HL-60 (cell line): ENCODE measurements around the gene PSMD5.

Experiments used
- DNase-seq, 2 experiments: peaks; one replicate each; pipeline ENCODE4 v3.0.0-alpha.2; 2010 to 2020; ENCODE audit warnings: low read depth in 1 of 2, low spot score in 1 of 2
- H3K27ac ChIP-seq: fragments of 250-450 bp; sonication (Bioruptor Pico); replicated peaks from 2 replicates; pipeline ENCODE4 v1.5.1; 2020; ENCODE audit warnings: mild to moderate bottlenecking, moderate library complexity
- H3K27me3 ChIP-seq: fragments of 250-450 bp; sonication (Bioruptor Pico); 2 replicates; pipeline ENCODE4 v1.5.1; 2021; ENCODE audit warnings: mild to moderate bottlenecking, moderate library complexity; ENCODE audit not compliant: insufficient read depth, poor library complexity, severe bottlenecking
- H3K4me3 ChIP-seq: replicated peaks from 2 replicates; pipeline ENCODE4 v1.5.1; 2011; ENCODE audit warnings: mild to moderate bottlenecking, control low read depth, low read length; ENCODE audit not compliant: insufficient read depth
- GABPA ChIP-seq: IDR thresholded peaks from 2 replicates; pipeline ENCODE4 v1.6.1; 2012; ENCODE audit warnings: low read depth
- POLR2AphosphoS5 ChIP-seq: IDR thresholded peaks from 2 replicates; pipeline ENCODE4 v1.6.1; 2012; ENCODE audit warnings: low read depth
- SPI1 ChIP-seq: IDR thresholded peaks from 2 replicates; pipeline ENCODE4 v1.6.1; 2012; ENCODE audit warnings: low read depth, mild to moderate bottlenecking, borderline replicate concordance
- TF ChIP-seq, protein P1 (sequence below): IDR thresholded peaks from one replicate; pipeline ENCODE4 v1.5.1; 2011; ENCODE audit warnings: low read length, control low read depth, inconsistent platforms; ENCODE audit not compliant: insufficient read depth
- TF ChIP-seq, protein P2 (sequence below): IDR thresholded peaks from 2 replicates; pipeline ENCODE4 v1.6.1; 2012; ENCODE audit warnings: low read depth; ENCODE audit not compliant: insufficient replicate concordance

The PSMD5 gene

DNA sequence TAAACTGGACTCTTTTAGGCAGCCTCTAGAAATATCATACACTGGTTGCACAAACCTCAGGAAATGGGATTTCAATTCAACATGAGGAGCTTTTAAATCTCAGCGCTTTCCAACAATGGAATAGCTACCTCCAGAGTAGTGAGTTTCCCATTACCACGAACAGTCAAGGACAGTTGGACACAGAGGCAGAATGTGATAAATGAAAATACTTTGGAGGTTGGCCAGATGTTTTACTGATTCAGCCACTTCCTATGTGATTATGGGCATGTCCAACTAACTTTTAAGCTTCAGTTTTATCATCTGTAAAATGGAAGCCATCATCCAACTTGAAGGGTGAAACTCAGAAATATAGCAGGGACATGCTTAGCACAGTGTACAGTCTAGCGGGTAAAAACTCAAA lies 51.6 kb downstream of the PSMD5 start:
- Histone ChIP-seq H3K27ac (no peak overlapping the region), H3K4me3 (no peak overlapping the region), H3K27me3 (no peaks in the 10 kb centered on the region)
- TF ChIP-seq, protein P1, sequence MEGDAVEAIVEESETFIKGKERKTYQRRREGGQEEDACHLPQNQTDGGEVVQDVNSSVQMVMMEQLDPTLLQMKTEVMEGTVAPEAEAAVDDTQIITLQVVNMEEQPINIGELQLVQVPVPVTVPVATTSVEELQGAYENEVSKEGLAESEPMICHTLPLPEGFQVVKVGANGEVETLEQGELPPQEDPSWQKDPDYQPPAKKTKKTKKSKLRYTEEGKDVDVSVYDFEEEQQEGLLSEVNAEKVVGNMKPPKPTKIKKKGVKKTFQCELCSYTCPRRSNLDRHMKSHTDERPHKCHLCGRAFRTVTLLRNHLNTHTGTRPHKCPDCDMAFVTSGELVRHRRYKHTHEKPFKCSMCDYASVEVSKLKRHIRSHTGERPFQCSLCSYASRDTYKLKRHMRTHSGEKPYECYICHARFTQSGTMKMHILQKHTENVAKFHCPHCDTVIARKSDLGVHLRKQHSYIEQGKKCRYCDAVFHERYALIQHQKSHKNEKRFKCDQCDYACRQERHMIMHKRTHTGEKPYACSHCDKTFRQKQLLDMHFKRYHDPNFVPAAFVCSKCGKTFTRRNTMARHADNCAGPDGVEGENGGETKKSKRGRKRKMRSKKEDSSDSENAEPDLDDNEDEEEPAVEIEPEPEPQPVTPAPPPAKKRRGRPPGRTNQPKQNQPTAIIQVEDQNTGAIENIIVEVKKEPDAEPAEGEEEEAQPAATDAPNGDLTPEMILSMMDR, result no peak
- TF ChIP-seq, protein P2, sequence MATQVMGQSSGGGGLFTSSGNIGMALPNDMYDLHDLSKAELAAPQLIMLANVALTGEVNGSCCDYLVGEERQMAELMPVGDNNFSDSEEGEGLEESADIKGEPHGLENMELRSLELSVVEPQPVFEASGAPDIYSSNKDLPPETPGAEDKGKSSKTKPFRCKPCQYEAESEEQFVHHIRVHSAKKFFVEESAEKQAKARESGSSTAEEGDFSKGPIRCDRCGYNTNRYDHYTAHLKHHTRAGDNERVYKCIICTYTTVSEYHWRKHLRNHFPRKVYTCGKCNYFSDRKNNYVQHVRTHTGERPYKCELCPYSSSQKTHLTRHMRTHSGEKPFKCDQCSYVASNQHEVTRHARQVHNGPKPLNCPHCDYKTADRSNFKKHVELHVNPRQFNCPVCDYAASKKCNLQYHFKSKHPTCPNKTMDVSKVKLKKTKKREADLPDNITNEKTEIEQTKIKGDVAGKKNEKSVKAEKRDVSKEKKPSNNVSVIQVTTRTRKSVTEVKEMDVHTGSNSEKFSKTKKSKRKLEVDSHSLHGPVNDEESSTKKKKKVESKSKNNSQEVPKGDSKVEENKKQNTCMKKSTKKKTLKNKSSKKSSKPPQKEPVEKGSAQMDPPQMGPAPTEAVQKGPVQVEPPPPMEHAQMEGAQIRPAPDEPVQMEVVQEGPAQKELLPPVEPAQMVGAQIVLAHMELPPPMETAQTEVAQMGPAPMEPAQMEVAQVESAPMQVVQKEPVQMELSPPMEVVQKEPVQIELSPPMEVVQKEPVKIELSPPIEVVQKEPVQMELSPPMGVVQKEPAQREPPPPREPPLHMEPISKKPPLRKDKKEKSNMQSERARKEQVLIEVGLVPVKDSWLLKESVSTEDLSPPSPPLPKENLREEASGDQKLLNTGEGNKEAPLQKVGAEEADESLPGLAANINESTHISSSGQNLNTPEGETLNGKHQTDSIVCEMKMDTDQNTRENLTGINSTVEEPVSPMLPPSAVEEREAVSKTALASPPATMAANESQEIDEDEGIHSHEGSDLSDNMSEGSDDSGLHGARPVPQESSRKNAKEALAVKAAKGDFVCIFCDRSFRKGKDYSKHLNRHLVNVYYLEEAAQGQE, result no peak
- TF ChIP-seq SPI1 (no peak), POLR2AphosphoS5 (no peak)
- no peak for DNase-seq

DNA sequence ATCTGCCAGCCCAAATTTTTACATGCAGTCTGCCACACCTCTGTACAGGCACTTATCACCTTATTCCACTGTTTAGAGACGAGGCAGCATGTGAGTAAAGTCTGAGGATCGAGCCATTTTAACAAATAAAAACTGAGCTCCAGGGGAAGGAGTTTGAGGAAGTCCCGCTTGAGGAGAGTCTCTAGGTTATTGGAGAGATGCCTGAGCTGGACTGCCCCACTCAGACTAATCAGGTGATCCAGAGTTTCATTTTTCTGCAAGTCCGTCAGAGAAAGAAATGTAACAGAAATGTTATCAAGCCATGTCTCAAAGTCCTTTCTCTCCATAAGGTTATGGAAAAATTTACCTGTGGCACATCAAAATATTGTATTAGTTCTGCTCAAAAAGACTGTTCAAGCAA lies 54.8 kb downstream of the PSMD5 start:
- peak in 1 of 2 experiments; percentile 23 for DNase-seq
- TF ChIP-seq GABPA (no peak), SPI1 (peak; percentile 79)
- H3K4me3 ChIP-seq, result no peak overlapping the region
- H3K27me3 ChIP-seq, result no peaks in the 10 kb centered on the region
- H3K27ac ChIP-seq, result peak overlapping the region; percentile 37

DNA sequence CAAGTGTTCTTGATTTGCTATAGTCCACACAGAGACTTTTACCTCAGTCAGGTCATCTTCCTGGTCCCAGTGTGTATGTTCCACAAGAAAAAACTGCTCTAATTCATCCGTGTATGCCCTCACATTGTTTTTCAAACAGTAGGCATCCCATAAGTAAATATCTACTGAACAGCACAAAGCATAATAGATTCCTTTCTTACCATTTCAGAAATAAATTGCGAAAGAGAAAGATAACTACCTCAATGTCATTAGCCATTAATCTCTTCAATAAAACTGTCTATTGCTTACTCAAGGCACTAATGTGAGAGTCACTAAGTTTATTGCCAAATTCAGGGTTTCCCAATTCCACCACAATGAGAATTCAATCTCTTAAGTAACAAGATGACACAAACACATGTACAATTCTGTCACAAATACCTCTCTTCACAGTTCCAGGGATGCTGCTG lies 59.1 kb downstream of the PSMD5 start:
- Histone ChIP-seq H3K27ac (peak overlapping the region; percentile 50), H3K4me3 (no peak overlapping the region), H3K27me3 (no peaks in the 10 kb centered on the region)
- DNase-seq, result peak; percentile 72 to 97
- TF ChIP-seq, protein P2, result no peak
- TF ChIP-seq POLR2AphosphoS5, result no peak
- TF ChIP-seq GABPA, result no peak
- TF ChIP-seq, protein P1, result no peak
- TF ChIP-seq SPI1, result no peak

DNA sequence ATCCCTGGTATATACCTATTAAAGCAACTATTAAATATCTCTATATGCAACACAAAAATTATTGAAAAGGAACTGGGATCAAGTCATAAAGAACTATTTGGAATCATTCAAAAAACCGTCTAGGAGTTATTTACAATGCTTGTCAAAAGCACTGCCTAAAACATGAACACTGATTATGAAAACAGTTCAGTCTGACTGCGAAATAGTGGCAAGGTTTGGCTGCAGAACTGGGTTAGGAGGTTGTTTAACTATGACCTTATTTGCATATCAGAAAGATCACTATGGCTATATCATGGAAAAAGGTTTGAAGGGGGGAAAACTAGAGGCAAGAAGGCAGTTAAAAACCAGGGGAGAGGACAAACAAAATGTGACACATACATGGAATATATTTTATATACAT lies 61.5 kb downstream of the PSMD5 start:
- Histone ChIP-seq H3K27me3 (no peaks in the 10 kb centered on the region), H3K27ac (peak overlapping the region; percentile 32), H3K4me3 (no peak overlapping the region)
- TF ChIP-seq POLR2AphosphoS5, result no peak
- TF ChIP-seq, protein P2, result no peak
- TF ChIP-seq, protein P1, result no peak
- DNase-seq, result peak in 1 of 2 experiments; percentile 38
